ENCODE measurements around the gene SLPI. TPM values are rescaled to one million over a fixed set of nuclear protein-coding genes. Genes with fewer than 3 reads are reported as not detected.

Gene SLPI
- total and polyA plus RNA-seq, 3 donors from 2014 or later, result 6.9 to 104 (median 8.2) TPM

GRCh38 chr20:45282700-45283550 lies 28.6 kb upstream of the SLPI start:
- TF ChIP-seq CTCF (IDR thresholded peaks at IDR 0.05) (no peak), POLR2A (IDR thresholded peaks at IDR 0.05) (no peak)
- intact Hi-C loops (cut with DNase I; ENCODE audit: low total_unique reads), result no loop called here
- no peaks in the 10 kb centered on the region for H3K9me3 ChIP-seq
- H3K36me3 ChIP-seq (ENCODE audit: low read depth, missing control alignments), result no peaks in the 10 kb centered on the region
- no peak overlapping the region for H3K27ac ChIP-seq
- no peak overlapping the region for H3K4me3 ChIP-seq
- H3K27me3 ChIP-seq, result no peaks in the 10 kb centered on the region
- 71 to 84% methylated on average over 4 to 7 of the region's 7 CpGs for WGBS, 2 donors
- H3K4me1 ChIP-seq, result no peaks in the 10 kb centered on the region
- no peak for DNase-seq

- Histone ChIP-seq H3K27ac (no peak overlapping the region), H3K27me3 (no peaks in the 10 kb centered on the region), H3K4me3 (no peak overlapping the region), H3K9me3 (no peaks in the 10 kb centered on the region), H3K36me3 (ENCODE audit: low read depth, missing control alignments) (no peaks in the 10 kb centered on the region), H3K4me1 (no peaks in the 10 kb centered on the region)
- DNase-seq, result no peak
- 86 to 90% methylated on average over 1 of the region's 1 CpG for WGBS, 2 donors
- TF ChIP-seq CTCF (IDR thresholded peaks at IDR 0.05) (no peak), POLR2A (IDR thresholded peaks at IDR 0.05) (no peak)
- intact Hi-C loops (cut with DNase I; ENCODE audit: low total_unique reads), result no loop called here
Observed at GRCh38 chr20:45279992-45280391, 25.6 kb upstream of the SLPI start.

GRCh38 chr20:45275338-45275737 lies 21.0 kb upstream of the SLPI start:
- DNase-seq, result no peak
- no peak overlapping the region for H3K27ac ChIP-seq
- no peaks in the 10 kb centered on the region for H3K4me1 ChIP-seq
- no peaks in the 10 kb centered on the region for H3K27me3 ChIP-seq
- no peak for TF ChIP-seq POLR2A (IDR thresholded peaks at IDR 0.05)
- TF ChIP-seq CTCF (IDR thresholded peaks at IDR 0.05), result no peak
- intact Hi-C loops (cut with DNase I; ENCODE audit: low total_unique reads), result no loop called here
- WGBS, 2 donors, result 55 to 62% methylated on average over 3 of the region's 3 CpGs
- no peaks in the 10 kb centered on the region for H3K9me3 ChIP-seq
- no peaks in the 10 kb centered on the region for H3K36me3 ChIP-seq (ENCODE audit: low read depth, missing control alignments)
- no peak overlapping the region for H3K4me3 ChIP-seq

GRCh38 chr20:45269754-45270270 lies 15.4 kb upstream of the SLPI start:
- H3K27ac ChIP-seq, result no peak overlapping the region
- intact Hi-C loops (cut with DNase I; ENCODE audit: low total_unique reads), result no loop called here
- no peaks in the 10 kb centered on the region for H3K27me3 ChIP-seq
- no peak for DNase-seq
- H3K4me3 ChIP-seq, result no peak overlapping the region
- H3K4me1 ChIP-seq, result no peaks in the 10 kb centered on the region
- 82% methylated on average over 4 of the region's 4 CpGs for WGBS, 2 donors
- H3K9me3 ChIP-seq, result no peaks in the 10 kb centered on the region
- no peak for TF ChIP-seq CTCF (IDR thresholded peaks at IDR 0.05)
- TF ChIP-seq POLR2A (IDR thresholded peaks at IDR 0.05), result no peak
- H3K36me3 ChIP-seq (ENCODE audit: low read depth, missing control alignments), result no peaks in the 10 kb centered on the region
